H1 (cell line): ENCODE results near the gene RMND5B. TPM values are rescaled to one million over a fixed set of nuclear protein-coding genes. Genes with fewer than 3 reads are reported as not detected.
A peak's percentile ranks its signal among the peaks of the same experiment; 100 is the strongest.

Experiments used
- ATF2 ChIP-seq: IDR thresholded peaks from 2 replicates; pipeline ENCODE4 v1.6.1; 2012; ENCODE audit warnings: low read length, inconsistent platforms
- CBX8 ChIP-seq: fragments of 300-800, 300-1000 bp; sonication (generic); IDR thresholded peaks from 2 replicates; pipeline ENCODE4 v1.7.1; 2016; ENCODE audit warnings: low read depth, low read length, borderline replicate concordance
- CTCF ChIP-seq, 3 experiments: IDR thresholded peaks; 1 replicate in 2 of 3; 2 replicates in 1 of 3; pipeline versions ENCODE4 v1.5.1 to v1.6.1; 2011; ENCODE audit warnings: low read length in 3 of 3, mild to moderate bottlenecking in 3 of 3, inconsistent platforms in 2 of 3, low read depth in 1 of 3, moderate library complexity in 1 of 3; ENCODE audit not compliant: insufficient read depth in 1 of 3; ENCODE audit errors: control extremely low read depth in 1 of 3
- EGR1 ChIP-seq: IDR thresholded peaks from 2 replicates; pipeline ENCODE4 v1.6.1; 2011; ENCODE audit warnings: low read depth, low read length, borderline replicate concordance
- KDM5A ChIP-seq: fragments of 200-600 bp; IDR thresholded peaks from 2 replicates; pipeline ENCODE4 v1.7.1; 2012; ENCODE audit warnings: mild to moderate bottlenecking, low read length, inconsistent platforms, mixed read lengths
- POLR2AphosphoS5 ChIP-seq: IDR thresholded peaks from 2 replicates; pipeline ENCODE4 v1.6.1; 2011; ENCODE audit warnings: low read depth, low read length
- RBBP5 ChIP-seq: IDR thresholded peaks from 2 replicates; pipeline ENCODE4 v1.7.1; 2012; ENCODE audit warnings: low read depth, mild to moderate bottlenecking, inconsistent platforms, low read length, moderate library complexity, borderline replicate concordance
- TAF1 ChIP-seq: IDR thresholded peaks from 2 replicates; pipeline ENCODE4 v1.6.1; 2011; ENCODE audit warnings: mild to moderate bottlenecking, low read depth, low read length
- TAF7 ChIP-seq: optimal IDR thresholded peaks from 2 replicates; pipeline ENCODE3; 2011; ENCODE audit warnings: low read depth, mild to moderate bottlenecking, inconsistent platforms, low read length, moderate library complexity, borderline replicate concordance
- polyA plus RNA-seq, 7 experiments: library from polyadenylated mRNA; depleted of rRNA in 3 of 7; stranded (reverse) in 5 of 7; unstranded in 2 of 7; fragments of >200 nt in 5 of 7; fragments of 200-250 nt in 2 of 7; gene quantifications; 1 replicate in 5 of 7; 2 replicates in 1 of 7; 4 replicates in 1 of 7; pipeline versions ENCODE4 v1.2.1 to v1.2.3, GENCODE V29; 2011 to 2013; ENCODE audit warnings: missing spikeins in 2 of 7, mixed read lengths in 2 of 7
- total RNA-seq: library from RNA; stranded (reverse); fragmentation: NEBNext Ultra II Directional; extraction: Animal tissue kit (Norgen Biotek cat#: 25700); gene quantifications from 2 replicates; pipeline ENCODE4 v1.2.1, GENCODE V29; 2021
- TF ChIP-seq, protein P1 (sequence below): IDR thresholded peaks from 2 replicates; pipeline ENCODE4 v1.6.1; 2011; ENCODE audit warnings: low read length, improper control_type of control experiment
- TF ChIP-seq, protein P2 (sequence below): IDR thresholded peaks from 2 replicates; pipeline ENCODE4 v1.6.1; 2012; ENCODE audit warnings: inconsistent platforms

Gene RMND5B
- total and polyA plus RNA-seq, 2 of the 8 experiments (the other 6 are each of a cell fraction or from before 2014, with no cell fraction given): 75.9 to 90.2 TPM

GRCh38 chr5:178126556-178126955 is 4.3 kb upstream of the RMND5B start (continued):
- 0 out of 2 replicates have a peak, but pooled peaks have one; percentile 60 for TF ChIP-seq ATF2
- no peak for TF ChIP-seq TAF1
- no peak for TF ChIP-seq CBX8
- TF ChIP-seq POLR2AphosphoS5: peak; percentile 51; the same call in 1 of the 2 replicates
- TF ChIP-seq TAF7: peak; percentile 29
- peak; percentile 68; the same call in 1 of the 2 replicates for TF ChIP-seq EGR1
- TF ChIP-seq, protein P1, sequence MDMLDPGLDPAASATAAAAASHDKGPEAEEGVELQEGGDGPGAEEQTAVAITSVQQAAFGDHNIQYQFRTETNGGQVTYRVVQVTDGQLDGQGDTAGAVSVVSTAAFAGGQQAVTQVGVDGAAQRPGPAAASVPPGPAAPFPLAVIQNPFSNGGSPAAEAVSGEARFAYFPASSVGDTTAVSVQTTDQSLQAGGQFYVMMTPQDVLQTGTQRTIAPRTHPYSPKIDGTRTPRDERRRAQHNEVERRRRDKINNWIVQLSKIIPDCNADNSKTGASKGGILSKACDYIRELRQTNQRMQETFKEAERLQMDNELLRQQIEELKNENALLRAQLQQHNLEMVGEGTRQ: no peak
- TF ChIP-seq KDM5A: no peak
- TF ChIP-seq CTCF (IDR thresholded peaks at IDR 0.05; ENCODE audit: control extremely low read depth in 1 of 3, insufficient read depth in 1 of 3, low read depth in 1 of 3, low read length in 3 of 3): no peak
- no peak for TF ChIP-seq RBBP5
- TF ChIP-seq, protein P2, sequence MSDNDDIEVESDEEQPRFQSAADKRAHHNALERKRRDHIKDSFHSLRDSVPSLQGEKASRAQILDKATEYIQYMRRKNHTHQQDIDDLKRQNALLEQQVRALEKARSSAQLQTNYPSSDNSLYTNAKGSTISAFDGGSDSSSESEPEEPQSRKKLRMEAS: peak; percentile 20; the same call in 1 of the 2 replicates
- TF ChIP-seq, all 59 proteins: peak for 23
